GM12878 (cell line): ENCODE results near the gene PMM1. TPM values are rescaled to one million over a fixed set of nuclear protein-coding genes. Genes with fewer than 3 reads are reported as not detected.

Experiments
- ATAC-seq: fragments of 200-7000 bp; cut with Tn5 transposase; 3 replicates; pipeline ENCODE4 v1.9.1; 2020; ENCODE audit warnings: mild to moderate bottlenecking, moderate library complexity
- BruUV-seq: library from RNA; stranded (reverse); fragments of 400-500 nt; replicated peaks from 2 replicates; lab custom pipeline; 2021; lab: Mats Ljungman, UMichigan
- CTCF ChIA-PET: fragments of 300-600 bp; sonication (Branson Sonifier 250); formaldehyde crosslinking; extraction: SDS; loops from one replicate; lab custom pipeline; 2021; ENCODE audit warnings: inconsistent platforms; lab: Yijun Ruan, JAX
- POLR2A ChIA-PET: fragments of 350-600 bp; formaldehyde crosslinking; extraction: SDS; loops from one replicate; lab custom pipeline; 2021; ENCODE audit warnings: inconsistent platforms; lab: Charles Lee
- RAD21 ChIA-PET: fragments of 300-600 bp; sonication (Branson Sonifier 250); formaldehyde crosslinking; loops from one replicate; lab custom pipeline; 2023; ENCODE audit warnings: antibody characterized with exemption; ENCODE audit not compliant: unreplicated experiment; lab: Charles Lee
- SMC1A ChIA-PET: fragments of 300-600 bp; sonication (Branson Sonifier 250); formaldehyde crosslinking; loops from one replicate; lab custom pipeline; 2023; ENCODE audit not compliant: unreplicated experiment, uncharacterized antibody; lab: Charles Lee
- DNase-seq: peaks from one replicate; pipeline ENCODE4 v3.0.0-alpha.2; 2011; ENCODE audit warnings: low read depth, low spot score
- FAIRE-seq: peaks from 3 replicates; lab custom pipeline; 2011; peaks lifted over from hg19 to GRCh38; lab: Jason Lieb, UNC
- H2AFZ ChIP-seq: 2 replicates; pipeline ENCODE4 v1.6.0; 2011; ENCODE audit warnings: low read depth, low read length, control low read depth; ENCODE audit not compliant: control insufficient read depth
- H3K27ac ChIP-seq: 2 replicates; pipeline ENCODE4 v1.5.1; 2011; ENCODE audit warnings: control low read depth; ENCODE audit not compliant: control insufficient read depth, insufficient read depth
- H3K27me3 ChIP-seq, 2 experiments: replicated peaks in 1 of 2; 2 replicates each; pipeline versions ENCODE4 v1.6.0 to v1.6.1; 2011; ENCODE audit warnings: low read length in 1 of 2; ENCODE audit not compliant: control insufficient read depth in 2 of 2, insufficient read depth in 2 of 2
- H3K36me3 ChIP-seq, 2 experiments: 2 replicates each; pipeline ENCODE4 v1.5.1; 2011; ENCODE audit warnings: low read length in 1 of 2; ENCODE audit not compliant: control insufficient read depth in 2 of 2, insufficient read depth in 2 of 2
- H3K4me1 ChIP-seq: 2 replicates; pipeline ENCODE4 v1.6.1; 2011; ENCODE audit warnings: mild to moderate bottlenecking, low read length, moderate library complexity, mixed read lengths; ENCODE audit not compliant: control insufficient read depth, insufficient read depth
- H3K4me2 ChIP-seq: 2 replicates; pipeline ENCODE4 v1.6.0; 2011; ENCODE audit warnings: control low read depth; ENCODE audit not compliant: control insufficient read depth, insufficient read depth
- H3K4me3 ChIP-seq: fragments of 200-600 bp; sonication (generic); 2 replicates; pipeline ENCODE4 v1.5.1; 2016
- H3K79me2 ChIP-seq: 2 replicates; pipeline ENCODE4 v1.6.0; 2011; ENCODE audit warnings: low read length; ENCODE audit not compliant: control insufficient read depth, insufficient read depth
- H3K9ac ChIP-seq: 2 replicates; pipeline ENCODE4 v1.8.0; 2011; ENCODE audit warnings: low read length, control low read depth, mixed read lengths; ENCODE audit not compliant: control insufficient read depth, insufficient read depth
- H3K9me3 ChIP-seq: replicated peaks from 3 replicates; pipeline ENCODE4 v1.5.1; 2011; ENCODE audit warnings: mild to moderate bottlenecking, low read length; ENCODE audit not compliant: control insufficient read depth, insufficient read depth
- H4K20me1 ChIP-seq: 2 replicates; pipeline ENCODE4 v1.6.0; 2011; ENCODE audit not compliant: control insufficient read depth, insufficient read depth
- BCL3 ChIP-seq: IDR thresholded peaks from 2 replicates; pipeline ENCODE4 v1.6.1; 2011; ENCODE audit warnings: borderline replicate concordance, low read depth, mild to moderate bottlenecking, moderate library complexity, low read length; ENCODE audit not compliant: insufficient read depth, poor library complexity, severe bottlenecking
- BRCA1 ChIP-seq: IDR thresholded peaks from 2 replicates; pipeline ENCODE4 v1.6.1; 2011; ENCODE audit warnings: low read depth, low read length, improper control_type of control experiment
- EP300 ChIP-seq, 2 experiments: fragments of 150-350 bp in 1 of 2; IDR thresholded peaks; 2 replicates each; pipeline ENCODE4 v1.6.1; 2011 to 2012; ENCODE audit warnings: low read depth in 2 of 2, low read length in 2 of 2, borderline replicate concordance in 1 of 2, improper control_type of control experiment in 1 of 2, inconsistent platforms in 1 of 2; ENCODE audit not compliant: control insufficient read depth in 1 of 2
- EZH2 ChIP-seq: IDR thresholded peaks from 2 replicates; pipeline ENCODE4 v1.6.1; 2012; ENCODE audit warnings: low read depth, mild to moderate bottlenecking, control low read depth, inconsistent platforms, low read length, borderline replicate concordance; ENCODE audit not compliant: control insufficient read depth
- HDGF ChIP-seq: fragments of 450-650 bp; IDR thresholded peaks from 2 replicates; pipeline ENCODE4 v1.6.1; 2016; ENCODE audit warnings: antibody characterized with exemption
- HSF1 ChIP-seq: fragments of 150-350 bp; IDR thresholded peaks from 2 replicates; pipeline ENCODE4 v1.6.1; 2014; ENCODE audit warnings: mild to moderate bottlenecking, low read depth, low read length
- IKZF2 ChIP-seq, 2 experiments: fragments of 450-650 bp; IDR thresholded peaks; 2 replicates each; pipeline ENCODE4 v1.6.1; 2017; ENCODE audit warnings: mild to moderate bottlenecking in 2 of 2, moderate library complexity in 2 of 2
- NBN ChIP-seq: fragments of 450-650 bp; IDR thresholded peaks from 2 replicates; pipeline ENCODE4 v1.6.1; 2016
- PML ChIP-seq: IDR thresholded peaks from 2 replicates; pipeline ENCODE4 v1.6.1; 2012; ENCODE audit warnings: low read length, inconsistent platforms
- POLR2A ChIP-seq: IDR thresholded peaks from 2 replicates; pipeline ENCODE4 v1.6.1; 2011; ENCODE audit warnings: low read depth, mild to moderate bottlenecking, low read length
- SP1 ChIP-seq: IDR thresholded peaks from one replicate; pipeline ENCODE4 v1.6.1; 2011; ENCODE audit warnings: low read depth, low read length
- TAF1 ChIP-seq: IDR thresholded peaks from 2 replicates; pipeline ENCODE4 v1.6.1; 2011; ENCODE audit warnings: mild to moderate bottlenecking, low read depth, low read length, borderline replicate concordance
- TBL1XR1 ChIP-seq: IDR thresholded peaks from 2 replicates; pipeline ENCODE4 v1.6.1; 2012; ENCODE audit warnings: low read depth, low read length, improper control_type of control experiment
- ZBED1 ChIP-seq: IDR thresholded peaks from 2 replicates; pipeline ENCODE4 v1.6.1; 2016; ENCODE audit warnings: borderline replicate concordance
- ZBTB4 ChIP-seq: fragments of 450-650 bp; formaldehyde crosslinking; IDR thresholded peaks from 2 replicates; pipeline ENCODE4 v1.4.0; 2022; ENCODE audit warnings: mild to moderate bottlenecking, moderate library complexity
- ZNF592 ChIP-seq: fragments of 450-650 bp; IDR thresholded peaks from 2 replicates; pipeline ENCODE4 v1.6.1; 2017; ENCODE audit warnings: mild to moderate bottlenecking, moderate library complexity
- WGBS: methylation state at CpG from one replicate; pipeline ENCODE4 v1.1.6; 2016; ENCODE audit warnings: low lambda C conversion rate; ENCODE audit not compliant: insufficient replicate concordance, insufficient coverage; ENCODE audit errors: missing lambda C conversion rate; 5-methylcytosine and 5-hydroxymethylcytosine counted together
- in situ Hi-C: fragments of 300-500 bp; cut with MboI; formaldehyde crosslinking; loops from 9 replicates; pipeline ENCODE4 v1.14.3; 2018; ENCODE audit warnings: mixed read lengths
- intact Hi-C: fragments of 100-400 bp; cut with micrococcal nuclease; formaldehyde crosslinking; loops from one replicate; pipeline ENCODE4 v1.14.2; 2022; ENCODE audit not compliant: unreplicated experiment
- polyA plus RNA-seq, 11 experiments: library from polyadenylated mRNA; depleted of rRNA in 4 of 11; unstranded in 6 of 11; stranded (reverse) in 5 of 11; fragments of >200 nt; fragmentation: Nextera tagmentation in 4 of 11; fragmentation: Illumina TruSeq in 1 of 11; extraction: Ambion mirVana in 4 of 11; extraction: Trizol in 1 of 11; gene quantifications; 1 replicate in 1 of 11; 2 replicates in 10 of 11; pipeline versions ENCODE4 v1.2.1 to v1.2.3, GENCODE V29; 2011 to 2016; ENCODE audit warnings: inconsistent platforms in 2 of 11, missing spikeins in 2 of 11, low read depth in 1 of 11
- total RNA-seq, 4 experiments: library from RNA; depleted of rRNA in 3 of 4; stranded (reverse); fragments of >200 nt in 3 of 4; fragmentation: Illumina TruSeq in 1 of 4; extraction: Trizol in 1 of 4; gene quantifications; 2 replicates each; pipeline versions ENCODE4 v1.2.1 to v1.2.3, GENCODE V29; 2013 to 2021

Gene PMM1
- total and polyA plus RNA-seq, 10 of the 15 experiments (the other 5 are each of a cell fraction or from before 2014, with no cell fraction given): 8.2 to 32.2 (median 16.9) TPM

GRCh38 chr22:41538583-41538982, 51.1 kb downstream of the PMM1 start:
- ChIA-PET SMC1A (no interaction called here), RAD21 (no interaction called here), CTCF (interaction anchor here (0.7 kb wide), 1 partner anchor 628 kb away, joined by 3 read pairs; no protein-coding TSS in a partner anchor), POLR2A (no interaction called here)
- in situ Hi-C loops: no loop called here
- peaks cover 8 to 11% of the 10 kb centered on the region in 2 experiments for H3K36me3 ChIP-seq
- H3K79me2 ChIP-seq: peaks cover 36% of the 10 kb centered on the region
- ATAC-seq (no peak), DNase-seq (no peak), FAIRE-seq (no peak)
- no peaks in the 10 kb centered on the region for H3K27me3 ChIP-seq
- intact Hi-C loops: no loop called here
- no peak overlapping the region for H3K27ac ChIP-seq
- H3K4me3 ChIP-seq: no peak overlapping the region
- H3K9ac ChIP-seq: no peak overlapping the region
- H3K4me1 ChIP-seq: no peaks in the 10 kb centered on the region
- H4K20me1 ChIP-seq: 0 out of 2 replicates have a peak, but pooled peaks cover 3% of the 10 kb centered on the region
- BruUV-seq: no TSS peak
- no peak overlapping the region for H2AFZ ChIP-seq
- H3K9me3 ChIP-seq: no peaks in the 10 kb centered on the region
- H3K4me2 ChIP-seq: no peak overlapping the region
- 98% methylated on average over 8 of the region's 8 CpGs for WGBS
- TF ChIP-seq TBL1XR1 (no peak), SP1 (no peak), ZNF592 (no peak), ZBED1 (no peak), EP300 (IDR thresholded peaks at IDR 0.05; ENCODE audit: borderline replicate concordance in 1 of 2, control insufficient read depth in 1 of 2, low read depth in 2 of 2, low read length in 2 of 2) (no peak), HSF1 (no peak), PML (no peak), BCL3 (no peak), POLR2A (no peak), IKZF2 (IDR thresholded peaks at IDR 0.05) (no peak), TAF1 (no peak), NBN (no peak), ZBTB4 (CRISPR knock-in tag) (no peak), HDGF (no peak), BRCA1 (no peak), EZH2 (no peak)
